GM19438 (cell line): ENCODE data around the gene ARHGAP8.

Source experiments
- ATAC-seq: cut with Tn5 transposase; IDR thresholded peaks from one replicate; pipeline ENCODE4 v1.9.1; 2021; ENCODE audit warnings: low read depth; ENCODE audit not compliant: unreplicated experiment

ARHGAP8 gene

DNA sequence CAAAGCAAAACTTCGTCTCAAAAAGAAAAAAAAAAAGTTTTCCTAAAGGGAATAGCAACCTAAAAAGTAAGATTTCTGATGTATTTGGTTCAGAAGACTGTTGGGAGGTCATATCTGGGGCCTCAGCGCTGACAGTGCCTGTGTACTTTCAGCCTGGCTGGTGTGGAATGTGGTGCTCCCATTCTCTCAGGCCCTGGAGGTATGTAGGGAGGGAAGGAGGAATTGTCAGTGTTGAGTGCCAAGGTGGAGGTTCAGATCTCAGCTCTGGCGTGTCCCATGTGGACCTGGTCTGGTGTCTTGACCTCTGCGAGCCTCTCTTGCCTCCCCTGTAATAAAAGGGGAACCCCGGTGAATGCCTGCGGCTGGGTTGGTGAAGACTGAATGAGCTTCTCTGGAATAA is 28.0 kb upstream of the ARHGAP8 start:
- ATAC-seq: no peak

DNA sequence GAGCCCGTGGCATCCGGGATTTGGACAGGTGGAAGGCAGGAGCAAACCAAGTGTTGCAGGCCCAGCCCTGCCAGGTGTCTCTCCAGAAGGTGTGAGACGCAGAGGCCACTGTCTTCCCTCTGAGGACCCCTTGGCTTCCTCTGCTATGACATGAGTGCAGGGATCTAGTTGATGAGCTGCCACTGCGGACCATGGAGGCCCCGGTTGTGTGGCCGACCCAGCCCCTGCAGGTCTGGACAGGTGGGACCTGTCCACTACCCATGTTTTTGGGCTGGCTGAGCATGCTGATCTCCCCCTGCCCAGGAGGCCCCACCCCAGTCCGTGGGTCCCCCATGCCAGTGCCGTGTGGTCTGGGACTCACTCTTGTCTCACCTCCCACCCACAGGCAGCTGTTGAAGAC is 27.5 kb upstream of the ARHGAP8 start:
- no peak for ATAC-seq

DNA sequence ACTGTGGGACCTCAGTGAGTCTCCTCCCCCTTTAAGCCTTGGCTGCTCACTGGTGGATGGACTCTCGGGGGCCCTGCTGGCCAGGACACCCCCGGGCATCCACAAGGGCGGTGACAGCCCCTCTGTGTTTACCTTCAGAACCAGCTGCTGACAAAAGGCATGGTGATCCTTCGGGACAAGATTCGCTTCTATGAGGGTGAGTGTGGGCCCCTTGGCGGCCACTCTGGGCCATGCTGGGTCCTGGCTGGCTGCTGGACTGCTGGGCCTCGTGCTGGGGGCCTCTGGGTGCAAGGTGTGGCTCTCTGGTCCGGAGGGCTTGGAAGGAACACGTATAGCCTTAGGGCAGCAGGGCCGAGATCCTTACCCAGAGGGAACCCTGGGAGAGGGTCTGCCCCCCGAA is 25.9 kb upstream of the ARHGAP8 start:
- no peak for ATAC-seq

DNA sequence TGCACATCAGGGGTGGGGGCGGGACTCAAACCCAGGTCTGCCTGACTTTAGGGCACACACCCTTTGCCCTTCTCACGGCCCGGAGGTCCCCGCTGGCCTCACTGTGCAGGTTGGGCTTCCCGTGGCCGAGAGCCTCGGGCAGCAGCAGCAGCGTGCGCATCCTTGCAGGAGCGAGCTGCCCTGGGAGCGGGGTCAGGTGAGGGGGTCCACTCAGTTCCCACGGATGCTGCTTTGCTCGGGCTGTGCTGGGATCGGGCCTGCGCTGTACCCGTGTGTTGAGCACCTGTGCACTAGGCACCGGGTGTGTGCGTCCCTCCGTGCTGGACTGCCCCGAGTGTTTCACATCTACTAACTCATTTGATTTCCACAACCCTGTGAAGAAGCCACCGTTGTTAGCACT is 25.2 kb upstream of the ARHGAP8 start:
- ATAC-seq: no peak

DNA sequence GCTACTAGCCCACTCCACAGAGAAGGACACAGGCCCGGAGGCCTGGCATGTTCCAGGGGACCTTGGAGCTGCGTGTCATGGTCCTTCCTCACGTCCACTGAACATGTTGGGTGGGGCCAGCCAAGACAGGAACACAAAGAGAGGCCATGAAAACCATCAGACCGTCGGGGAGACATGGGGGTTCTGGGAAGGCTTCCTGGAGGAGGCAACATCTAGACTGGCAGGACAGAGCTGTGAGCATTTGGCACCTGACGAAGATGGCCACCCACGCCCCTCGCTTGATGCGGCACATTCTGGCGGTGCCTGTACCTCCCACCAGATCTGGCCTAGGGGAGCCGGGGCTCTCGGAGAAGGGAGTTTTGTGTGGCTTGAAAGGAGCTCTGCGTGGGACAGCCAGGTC is 24.7 kb upstream of the ARHGAP8 start:
- no peak for ATAC-seq

DNA sequence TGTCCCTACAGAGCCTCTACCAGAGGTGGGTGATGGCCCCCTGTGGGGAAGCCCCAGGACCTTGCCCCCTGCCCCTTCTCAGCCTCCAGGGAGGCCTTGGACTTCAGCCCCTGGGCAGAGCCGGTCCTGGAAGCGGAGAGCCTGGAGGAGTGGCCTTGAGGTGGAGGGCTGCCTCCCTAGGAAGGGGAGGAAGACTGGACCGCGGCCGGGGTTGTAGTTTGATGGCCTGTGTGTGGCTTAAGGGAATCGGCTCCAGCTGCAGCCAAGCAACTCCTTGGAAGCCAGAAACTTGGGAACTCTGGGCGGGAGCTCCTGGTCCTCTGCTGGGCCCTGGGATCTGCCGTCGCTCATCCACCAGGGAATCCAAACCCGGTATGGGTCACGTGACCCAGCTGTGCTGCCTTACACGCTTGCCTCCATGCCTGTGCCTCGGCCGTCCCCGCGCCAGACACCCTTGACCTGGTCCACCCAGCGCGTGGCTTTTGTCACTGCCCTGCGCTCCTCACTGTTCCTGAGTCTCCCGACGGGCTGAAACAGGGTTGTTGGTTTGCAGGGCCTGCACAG is 23.5 kb upstream of the ARHGAP8 start:
- ATAC-seq: no peak

DNA sequence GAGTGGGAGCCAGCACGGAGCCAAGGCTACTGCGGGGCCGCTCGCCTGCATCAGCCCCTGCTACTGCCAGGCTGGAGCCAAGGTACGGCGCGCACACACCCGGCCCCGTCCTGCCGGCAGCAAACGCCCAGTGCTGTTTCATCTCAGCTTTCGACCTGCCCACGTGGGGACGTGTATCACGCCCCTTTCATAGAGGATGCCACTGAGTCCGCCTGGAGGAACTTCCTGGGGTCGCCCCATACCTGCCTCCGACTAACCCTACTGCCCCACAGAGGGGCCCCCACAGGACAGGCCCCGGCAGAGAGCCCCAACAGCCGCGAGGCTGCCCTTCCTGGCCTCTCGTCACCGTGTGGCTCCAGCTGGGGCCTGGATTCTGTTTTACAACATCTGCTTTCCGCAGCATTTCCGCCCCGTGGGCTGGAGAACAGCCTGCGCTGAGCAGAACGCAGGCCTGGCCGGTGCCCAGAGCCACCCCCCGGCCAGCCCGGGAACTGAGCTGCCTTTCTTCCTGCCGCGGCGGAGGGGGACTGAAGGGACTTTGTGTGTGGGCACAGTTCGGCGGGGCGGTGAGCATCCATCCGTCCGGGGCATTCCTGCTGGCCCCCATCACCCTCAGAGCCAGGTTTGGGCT is 22.9 kb upstream of the ARHGAP8 start:
- ATAC-seq: no peak

DNA sequence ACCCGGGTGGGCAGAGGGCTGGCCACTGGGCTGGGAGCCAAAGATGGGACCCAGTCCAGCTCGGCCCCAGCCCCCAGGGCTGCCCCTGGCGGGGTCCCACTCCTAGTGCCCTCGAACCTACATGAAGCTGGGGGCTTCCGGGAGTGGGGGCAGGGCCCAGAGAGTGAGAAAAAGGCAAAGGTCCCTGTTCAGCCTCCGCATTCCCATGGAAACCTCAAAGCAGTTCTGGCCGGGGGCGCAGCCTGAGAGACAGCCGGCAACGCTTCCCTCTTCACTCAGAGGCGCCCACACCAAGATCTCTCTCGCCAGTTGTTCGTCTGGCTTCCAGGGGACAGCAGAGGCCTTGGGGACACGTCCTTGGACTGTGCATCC is 22.4 kb upstream of the ARHGAP8 start:
- ATAC-seq: no peak

DNA sequence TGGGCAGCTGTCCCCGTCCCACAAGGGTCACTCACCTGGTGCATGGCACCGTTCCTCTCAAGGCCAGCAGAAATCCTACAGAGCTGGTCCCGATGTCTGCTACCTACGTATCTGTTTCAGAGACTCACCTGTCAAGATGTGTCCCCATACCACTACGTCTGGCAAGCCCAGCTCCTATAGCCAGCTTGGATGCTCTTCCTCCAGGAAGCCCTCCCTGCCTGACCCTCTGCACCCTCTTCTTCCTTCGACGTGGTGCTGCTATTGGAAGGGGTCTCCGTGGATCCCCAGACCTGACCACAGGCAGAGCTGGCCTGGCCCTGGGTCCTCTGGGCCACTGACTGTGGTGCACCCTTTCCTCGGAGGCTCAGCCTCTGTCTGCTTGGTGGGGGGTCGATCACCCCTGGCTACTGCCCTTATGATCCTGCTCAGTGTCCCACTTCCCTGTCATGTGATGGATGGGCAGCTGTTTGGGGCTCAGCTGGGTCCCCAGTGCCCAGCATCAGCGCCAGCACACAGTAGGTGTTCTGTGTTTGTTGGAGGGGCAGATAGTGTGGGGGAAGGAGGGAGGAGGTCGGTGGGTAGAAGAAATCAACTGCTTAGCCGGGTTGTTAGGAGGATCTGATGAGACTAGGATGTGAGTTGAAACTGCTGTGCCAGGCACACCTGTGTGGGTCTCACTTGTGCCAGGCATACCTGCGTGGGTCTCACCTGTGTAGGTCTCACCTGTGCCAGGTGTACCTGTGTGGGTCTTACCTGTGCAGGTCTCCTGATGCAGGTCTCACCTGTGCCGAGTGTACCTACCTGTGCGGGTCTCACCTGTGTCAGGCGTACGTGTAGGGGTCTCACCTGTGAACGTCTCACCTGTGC is 21.7 kb upstream of the ARHGAP8 start:
- no peak for ATAC-seq

DNA sequence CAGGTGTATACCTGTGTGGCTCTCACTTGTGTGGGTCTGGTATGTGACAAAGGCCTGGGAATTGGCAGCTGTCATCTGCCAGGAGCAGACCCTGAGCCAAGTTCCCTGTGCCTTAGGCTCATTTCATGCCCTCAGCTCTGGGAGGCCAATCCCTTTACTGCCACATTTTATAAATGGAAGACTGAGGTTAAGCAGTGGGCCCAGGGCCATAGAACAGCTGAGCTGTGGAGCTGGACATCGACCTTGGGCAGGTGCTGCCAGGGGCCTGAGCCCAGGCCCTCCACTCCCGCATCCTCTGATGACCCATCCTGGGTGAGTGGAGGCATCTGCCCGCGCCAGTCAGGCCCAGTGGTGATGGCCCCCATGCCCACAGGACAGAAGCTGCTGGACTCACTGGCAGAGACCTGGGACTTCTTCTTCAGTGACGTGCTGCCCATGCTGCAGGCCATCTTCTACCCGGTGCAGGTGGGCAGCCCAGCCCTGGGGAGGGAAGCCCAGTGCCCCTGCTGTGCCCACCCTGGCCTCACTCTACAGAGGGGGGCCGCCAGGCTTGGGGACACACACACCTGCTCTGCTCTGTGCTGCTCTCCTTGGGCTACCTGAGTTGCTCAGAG is 20.9 kb upstream of the ARHGAP8 start:
- ATAC-seq: no peak

DNA sequence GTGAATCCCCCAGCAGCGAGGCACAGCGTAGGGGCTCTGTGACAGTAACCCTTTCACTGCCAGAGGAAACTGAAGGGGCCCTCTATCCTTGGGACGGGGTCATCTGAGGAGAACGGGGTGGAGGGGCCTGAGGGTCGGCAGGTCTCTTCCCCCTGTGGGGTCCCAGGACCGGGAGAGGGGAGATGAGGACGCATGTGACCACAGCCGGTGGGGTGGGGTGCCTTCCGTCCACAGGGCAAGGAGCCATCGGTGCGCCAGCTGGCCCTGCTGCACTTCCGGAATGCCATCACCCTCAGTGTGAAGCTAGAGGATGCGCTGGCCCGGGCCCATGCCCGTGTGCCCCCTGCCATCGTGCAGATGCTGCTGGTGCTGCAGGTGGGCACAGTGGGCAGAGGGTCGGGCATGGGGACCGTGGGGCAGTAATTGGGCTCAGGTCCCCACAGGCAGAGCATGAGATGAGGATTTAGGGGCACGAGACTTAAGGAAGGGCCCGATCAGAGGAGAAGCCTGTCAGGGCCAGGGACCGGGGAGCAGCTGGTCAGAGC is 20.3 kb upstream of the ARHGAP8 start:
- no peak for ATAC-seq

DNA sequence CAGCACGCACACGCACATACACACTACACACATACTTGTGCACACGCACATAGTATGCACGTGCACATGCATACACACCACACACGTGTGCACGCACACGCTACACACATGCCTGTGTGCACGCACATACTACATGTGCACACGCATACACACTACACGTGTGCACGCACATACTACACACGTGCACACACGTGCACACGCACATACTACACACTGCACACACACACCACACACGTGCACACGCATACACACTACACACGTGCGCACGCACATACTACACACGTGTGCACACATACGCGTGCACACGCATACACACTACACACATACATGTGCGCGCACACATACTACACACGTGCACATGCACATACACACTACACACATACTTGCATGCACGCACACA is 19.7 kb upstream of the ARHGAP8 start:
- ATAC-seq: no peak

DNA sequence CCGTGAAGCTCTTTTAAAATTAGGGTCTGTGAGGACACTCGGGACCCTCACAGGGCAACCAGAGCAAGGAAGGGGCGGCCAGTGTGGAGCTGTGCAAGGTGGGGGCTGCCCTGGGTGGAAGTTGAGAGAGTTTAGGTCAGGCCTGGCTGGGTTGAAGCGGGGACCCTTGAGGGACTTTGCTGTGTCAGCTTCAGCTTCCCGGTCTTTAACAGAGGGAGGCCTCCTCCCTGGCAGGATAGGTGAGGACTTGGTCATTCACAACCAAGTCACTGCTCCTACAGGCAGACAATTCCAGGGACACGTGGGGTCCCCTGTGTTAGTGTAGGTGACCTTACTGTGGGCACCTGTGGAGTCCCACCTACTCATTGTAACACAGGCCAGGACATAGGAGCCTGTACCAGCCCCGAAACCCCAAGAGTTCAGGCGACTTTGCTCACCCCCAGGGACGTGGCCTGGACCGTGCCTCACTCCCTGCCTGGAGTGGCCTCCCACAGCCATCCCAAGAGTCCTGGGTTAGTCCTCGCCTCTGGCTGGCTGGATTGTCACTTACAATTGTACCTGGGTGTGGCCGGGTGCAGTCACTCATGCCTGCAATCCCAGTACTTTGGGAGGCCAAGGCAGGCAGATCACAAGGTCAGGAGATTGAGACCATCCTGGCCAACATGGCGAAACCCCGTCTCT is 18.8 kb upstream of the ARHGAP8 start:
- ATAC-seq: no peak

DNA sequence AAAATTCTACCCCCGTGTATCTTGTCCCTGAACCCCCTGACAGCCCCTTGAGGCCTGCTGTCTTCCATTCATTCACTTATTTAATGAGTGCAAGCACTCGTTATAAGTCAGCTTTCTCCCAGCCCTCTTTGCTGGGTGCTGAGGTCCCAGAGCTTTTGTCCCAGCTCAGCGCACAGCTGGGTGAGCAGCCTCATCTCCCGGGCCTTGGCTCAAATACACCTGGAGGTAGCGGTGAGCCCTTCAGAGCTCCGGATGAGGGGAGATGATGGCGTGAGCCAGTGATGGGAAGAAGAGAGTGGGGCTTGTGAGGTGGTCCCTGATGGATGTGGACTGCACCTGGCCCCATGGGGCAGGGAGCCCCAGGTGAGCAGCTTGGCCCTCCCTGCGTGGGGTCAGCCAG is 18.1 kb upstream of the ARHGAP8 start:
- no peak for ATAC-seq

DNA sequence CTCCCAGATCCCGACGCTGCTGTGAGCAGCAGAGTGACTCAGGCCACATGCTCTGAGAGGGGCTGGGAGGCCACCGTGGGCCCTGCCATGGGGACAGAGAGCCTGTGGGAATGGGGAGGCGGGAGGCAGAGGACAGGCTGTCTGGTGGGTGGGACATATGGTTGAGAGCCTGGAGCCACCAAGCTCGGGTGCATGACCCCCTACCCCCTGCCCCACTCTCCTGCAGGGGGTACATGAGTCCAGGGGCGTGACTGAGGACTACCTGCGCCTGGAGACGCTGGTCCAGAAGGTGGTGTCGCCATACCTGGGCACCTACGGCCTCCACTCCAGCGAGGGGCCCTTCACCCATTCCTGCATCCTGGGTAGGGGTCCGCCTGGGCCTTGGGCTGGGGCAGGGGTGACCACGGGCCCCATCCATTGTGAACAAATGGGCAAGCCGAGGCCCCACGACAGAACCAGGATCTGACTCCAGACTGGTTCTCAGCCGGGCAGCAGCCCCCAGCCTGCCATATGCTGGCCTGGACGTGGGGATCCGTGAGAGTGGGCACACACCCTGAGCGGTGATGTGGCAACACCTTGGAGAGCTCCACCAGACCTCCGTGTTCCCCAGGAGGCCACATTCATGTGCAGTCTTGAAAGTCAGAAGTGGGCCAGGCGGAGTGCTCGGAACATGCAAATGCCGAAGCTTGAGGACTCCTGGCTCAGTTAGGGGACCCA is 17.4 kb upstream of the ARHGAP8 start:
- ATAC-seq: no peak

DNA sequence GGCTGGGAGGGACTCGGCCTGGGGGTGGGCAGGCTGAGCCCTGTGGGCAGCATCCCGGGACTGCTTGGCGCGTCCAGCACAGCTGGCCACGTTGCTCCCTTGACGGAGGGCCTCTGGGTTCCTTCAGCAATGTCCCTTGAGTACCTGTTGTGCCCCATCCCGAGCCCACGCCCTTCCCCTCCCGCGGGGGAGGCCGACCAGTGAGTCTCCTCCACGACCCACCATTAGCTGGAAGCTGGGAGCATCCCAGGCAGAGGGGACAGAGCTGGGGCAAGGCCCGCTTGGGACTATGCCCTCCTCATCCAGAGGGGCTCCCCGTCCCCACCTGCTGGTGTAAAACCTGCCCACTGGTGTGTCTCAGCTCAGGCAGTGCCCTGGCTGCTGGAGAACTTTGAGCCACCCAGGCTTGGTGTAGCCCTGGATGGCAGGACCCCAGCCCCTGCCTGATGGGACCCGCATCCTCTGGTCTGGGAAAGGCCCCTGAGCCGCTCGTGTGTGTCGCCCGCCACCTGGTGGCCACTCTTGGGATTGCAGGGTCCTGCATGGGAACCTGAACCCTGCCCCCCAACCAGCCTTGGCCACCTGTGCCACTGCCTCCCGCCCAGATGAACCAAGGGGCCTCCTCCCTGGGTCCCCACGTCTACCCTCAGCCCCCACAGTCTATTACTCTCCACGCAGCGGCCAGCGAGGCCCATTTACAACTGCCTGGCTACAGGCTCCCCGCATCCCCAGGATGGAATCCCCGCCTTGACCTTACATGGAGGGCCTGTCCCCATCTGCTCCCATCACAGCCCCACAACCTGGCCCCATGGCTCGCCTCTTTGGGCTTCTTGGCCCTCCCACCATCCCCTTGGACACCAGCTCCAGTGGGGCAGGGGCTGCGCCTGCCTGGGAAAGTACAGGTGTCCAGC is 16.6 kb upstream of the ARHGAP8 start:
- no peak for ATAC-seq

DNA sequence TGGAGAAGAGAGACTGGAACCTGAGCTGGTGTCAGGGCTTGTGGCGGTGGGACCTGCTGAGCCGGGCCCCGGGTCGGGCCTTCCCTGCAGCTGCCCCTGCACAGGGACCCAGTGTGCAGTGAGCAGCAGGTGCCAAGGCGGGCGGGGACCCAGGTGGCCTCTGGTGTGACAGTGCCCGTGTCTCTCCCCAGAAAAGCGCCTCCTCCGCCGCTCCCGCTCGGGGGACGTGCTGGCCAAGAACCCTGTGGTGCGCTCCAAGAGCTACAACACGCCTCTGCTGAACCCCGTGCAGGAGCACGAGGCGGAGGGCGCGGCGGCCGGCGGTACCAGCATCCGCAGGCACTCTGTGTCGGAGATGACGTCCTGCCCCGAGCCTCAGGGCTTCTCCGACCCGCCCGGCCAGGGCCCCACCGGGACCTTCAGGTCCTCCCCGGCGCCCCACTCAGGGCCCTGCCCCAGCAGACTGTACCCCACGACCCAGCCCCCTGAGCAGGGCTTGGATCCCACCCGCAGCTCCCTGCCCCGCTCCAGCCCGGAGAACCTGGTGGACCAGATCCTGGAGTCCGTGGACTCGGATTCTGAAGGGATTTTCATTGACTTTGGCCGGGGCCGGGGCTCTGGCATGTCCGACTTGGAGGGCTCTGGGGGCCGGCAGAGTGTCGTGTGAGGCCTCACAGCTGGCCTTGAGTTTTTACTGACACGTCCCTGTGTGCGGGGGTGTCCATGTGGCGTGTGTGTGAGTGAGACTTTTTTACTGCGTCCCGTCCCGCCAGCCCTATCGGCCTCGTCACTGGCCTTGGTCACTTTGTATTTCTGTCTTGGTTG is 15.6 kb upstream of the ARHGAP8 start:
- no peak for ATAC-seq
